Measurements from ENCODE around the gene WBP2. TPM values are rescaled to one million over a fixed set of nuclear protein-coding genes. Genes with fewer than 3 reads are reported as not detected.

The WBP2 gene
- total RNA-seq, 2 donors from 2014 or later: 100.0 to 163 TPM

DNA sequence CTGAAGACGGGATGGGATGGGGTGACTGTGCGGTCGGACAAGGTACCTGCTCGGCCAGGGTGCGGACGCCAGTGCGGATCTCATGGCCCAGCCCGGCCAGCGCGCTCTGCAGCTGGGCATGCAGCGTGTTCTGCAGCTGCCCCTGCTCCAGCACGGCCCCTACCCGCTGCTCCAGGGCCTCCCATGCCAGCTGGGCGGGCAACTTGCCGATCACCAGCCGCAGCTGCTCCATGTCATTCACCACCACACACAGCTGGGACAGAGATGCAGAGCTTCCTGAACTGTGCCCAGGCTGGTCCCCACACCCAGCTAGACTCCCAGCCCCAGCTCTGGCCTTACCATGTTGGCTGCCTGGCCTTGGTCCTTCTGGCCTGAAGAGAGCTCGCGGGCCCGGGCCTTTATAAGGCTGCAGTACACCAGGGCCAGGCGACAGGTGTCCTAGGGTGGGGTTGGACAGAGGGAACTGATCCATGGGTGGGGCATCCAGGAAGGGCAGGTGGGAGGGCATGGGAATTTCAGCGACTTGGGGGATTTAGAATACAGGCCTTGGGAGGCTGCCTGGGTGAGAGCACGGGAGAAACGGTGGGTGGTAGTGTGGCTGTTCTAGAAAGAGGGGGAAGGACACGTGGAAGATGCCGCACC, 20.7 kb downstream of the WBP2 start:
- Histone ChIP-seq H3K4me3 (no peak overlapping the region), H3K27ac (no peak overlapping the region), H3K9me3 (no peaks in the 10 kb centered on the region), H3K4me1 (peaks cover 0 to 25% of the 10 kb centered on the region in 2 donors), H3K27me3 (no peaks in the 10 kb centered on the region), H3K36me3 (peaks cover 17% of the 10 kb centered on the region)
- TF ChIP-seq CTCF (IDR thresholded peaks at IDR 0.05): no peak
- DNase-seq (ENCODE audit: low spot score): no peak

DNA sequence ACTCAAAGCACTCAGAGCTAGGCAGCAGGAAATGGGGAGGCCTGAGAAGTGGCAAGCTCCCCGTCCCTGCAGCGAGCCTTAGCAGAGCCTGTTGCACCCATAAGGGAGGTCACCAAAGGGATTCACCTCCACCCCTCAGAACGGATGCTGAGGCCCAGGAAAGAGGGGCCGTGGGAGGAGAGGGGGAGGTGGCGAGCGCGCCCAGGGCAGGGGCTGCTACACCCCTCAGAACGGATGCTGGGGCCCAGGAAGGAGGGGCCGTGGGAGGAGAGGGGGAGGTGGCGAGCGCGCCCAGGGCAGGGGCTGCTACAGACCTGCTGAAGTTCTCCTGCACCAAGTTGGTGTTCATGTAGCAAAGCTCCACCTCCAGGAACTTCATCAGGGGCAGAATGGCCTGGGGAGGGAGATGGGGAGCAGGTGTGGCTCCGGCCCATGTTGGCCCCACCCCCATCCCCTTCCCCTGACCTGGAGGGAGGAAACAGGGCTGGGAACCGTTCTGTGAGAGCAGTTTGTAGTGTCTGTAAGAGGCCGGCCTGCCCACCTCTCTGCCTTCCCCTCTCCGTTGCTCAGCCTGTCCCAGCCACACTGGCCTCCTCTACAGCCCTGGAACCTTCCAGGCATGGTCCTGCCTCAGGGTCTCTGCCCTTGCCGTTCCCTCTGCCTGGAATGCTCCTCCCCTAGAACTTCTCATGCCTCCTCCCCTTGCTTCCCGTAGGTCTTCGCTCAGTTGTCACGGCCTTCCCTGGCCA, 22.3 kb downstream of the WBP2 start:
- no peaks in the 10 kb centered on the region for H3K9me3 ChIP-seq
- H3K4me3 ChIP-seq: no peak overlapping the region
- TF ChIP-seq CTCF (IDR thresholded peaks at IDR 0.05): no peak
- no peak for DNase-seq (ENCODE audit: low spot score)
- peaks cover 0 to 34% of the 10 kb centered on the region in 2 donors for H3K4me1 ChIP-seq
- peaks cover 17% of the 10 kb centered on the region for H3K36me3 ChIP-seq
- H3K27ac ChIP-seq: peak overlapping the region; percentile 79
- no peaks in the 10 kb centered on the region for H3K27me3 ChIP-seq

DNA sequence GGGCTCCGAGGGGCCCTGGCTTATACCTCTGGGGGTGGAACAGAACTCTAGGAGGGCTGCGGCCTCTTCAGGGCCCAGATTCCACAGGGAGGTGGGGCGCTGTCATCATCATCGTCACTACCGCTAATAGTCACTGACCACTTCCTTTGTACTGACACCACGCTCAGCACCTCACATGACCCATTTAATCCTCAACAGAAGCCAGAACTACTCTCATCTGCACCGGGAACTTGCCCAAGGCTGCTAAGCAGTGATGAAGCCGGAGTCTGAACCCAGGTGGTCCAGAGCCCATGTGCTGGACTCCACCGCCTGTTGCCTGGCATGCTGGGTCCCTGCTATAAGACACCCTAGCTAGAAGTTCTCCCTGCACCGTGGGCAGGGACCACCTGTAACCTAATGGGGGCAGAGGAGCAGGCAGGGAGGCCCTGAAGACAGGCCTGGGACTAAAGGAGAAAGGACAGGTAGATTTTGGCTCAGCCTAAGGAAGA, 22.9 kb downstream of the WBP2 start:
- Histone ChIP-seq H3K9me3 (no peaks in the 10 kb centered on the region), H3K27me3 (no peaks in the 10 kb centered on the region), H3K27ac (peak overlapping the region; percentile 79), H3K4me3 (no peak overlapping the region), H3K4me1 (peaks cover 0 to 40% of the 10 kb centered on the region in 2 donors), H3K36me3 (peaks cover 17% of the 10 kb centered on the region)
- DNase-seq (ENCODE audit: low spot score): no peak
- TF ChIP-seq CTCF (IDR thresholded peaks at IDR 0.05): no peak

GRCh38 chr17:75831032-75831571, 24.0 kb downstream of the WBP2 start:
- Histone ChIP-seq H3K36me3 (peaks cover 17% of the 10 kb centered on the region), H3K4me3 (no peak overlapping the region), H3K27ac (peak overlapping the region; percentile 79), H3K9me3 (no peaks in the 10 kb centered on the region), H3K27me3 (no peaks in the 10 kb centered on the region), H3K4me1 (peaks cover 0 to 46% of the 10 kb centered on the region in 2 donors)
- TF ChIP-seq CTCF (IDR thresholded peaks at IDR 0.05): no peak
- no peak for DNase-seq (ENCODE audit: low spot score)

DNA sequence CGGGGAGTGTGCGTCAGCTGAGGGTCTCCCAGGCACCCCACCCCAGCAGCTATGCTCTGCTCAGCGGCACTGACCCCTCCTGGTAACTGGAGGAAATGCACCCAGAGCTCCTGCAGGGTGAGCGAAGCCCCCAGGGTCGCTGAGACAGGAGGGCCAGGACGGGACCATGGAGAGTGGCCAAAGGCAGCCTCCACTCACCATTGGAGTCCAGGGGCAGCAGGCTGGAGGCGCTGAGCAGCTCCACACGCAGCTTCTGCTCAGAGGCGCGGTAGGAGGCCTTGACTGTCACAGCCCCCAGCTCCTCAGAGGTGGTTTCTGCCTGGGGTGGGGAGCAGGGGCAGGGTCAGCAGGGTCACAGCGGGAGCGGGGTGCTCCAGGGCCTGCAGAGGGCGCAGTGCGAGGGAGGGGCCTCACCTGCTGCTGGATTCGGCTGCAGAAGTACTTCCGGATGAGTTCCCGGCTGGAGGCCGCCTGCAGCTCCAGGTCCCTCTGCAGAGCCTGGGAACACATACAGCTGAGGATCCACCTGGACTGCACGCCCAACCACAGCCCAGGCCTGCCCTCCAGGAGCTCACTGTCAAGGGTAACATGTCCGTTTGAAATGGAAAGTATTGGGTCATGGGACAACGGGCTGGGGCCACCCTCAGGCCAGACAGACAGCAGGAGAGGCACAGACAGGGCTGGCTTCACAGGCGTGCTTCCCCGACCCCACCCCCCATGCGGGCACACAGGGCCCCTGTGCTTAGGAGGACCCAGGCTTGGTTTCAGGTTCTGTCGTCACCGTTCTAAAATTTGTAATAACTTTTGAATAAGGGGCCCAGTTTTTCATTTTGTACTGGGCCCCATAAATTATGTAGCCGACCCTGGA, 24.7 kb downstream of the WBP2 start:
- H3K4me1 ChIP-seq: peaks cover 0 to 46% of the 10 kb centered on the region in 2 donors
- peak overlapping the region in 1 of 2 donors; percentile 11 for H3K27ac ChIP-seq
- no peak for DNase-seq (ENCODE audit: low spot score)
- H3K4me3 ChIP-seq: no peak overlapping the region
- peak; percentile 1 to 53 for TF ChIP-seq CTCF (IDR thresholded peaks at IDR 0.05)
- no peaks in the 10 kb centered on the region for H3K9me3 ChIP-seq
- peaks cover 17% of the 10 kb centered on the region for H3K36me3 ChIP-seq
- H3K27me3 ChIP-seq: no peaks in the 10 kb centered on the region
